GM23338 (cell line): ENCODE measurements around the gene TRAK1. TPM values are rescaled to one million over a fixed set of nuclear protein-coding genes. Genes with fewer than 3 reads are reported as not detected.
A peak's percentile ranks its signal among the peaks of the same experiment; 100 is the strongest.

ENCODE experiments used
- ATAC-seq: fragments of 200-7000 bp; cut with Tn5 transposase; 3 replicates; pipeline ENCODE4 v1.9.1; 2020
- DNase-seq: peaks from one replicate; pipeline ENCODE4 v3.0.0-alpha.2; 2015; ENCODE audit warnings: low spot score
- H2AFZ ChIP-seq: fragments of 200-600 bp; sonication (generic); 2 replicates; pipeline ENCODE4 v1.8.0; 2016; ENCODE audit warnings: antibody characterized with exemption, mild to moderate bottlenecking, moderate library complexity
- H3F3A ChIP-seq: fragments of 200-600 bp; sonication (generic); replicated peaks from 2 replicates; pipeline ENCODE4 v1.8.0; 2017; ENCODE audit warnings: antibody characterized with exemption, mixed run types, low read depth
- H3K27ac ChIP-seq: fragments of 200-600 bp; sonication (generic); 2 replicates; pipeline ENCODE4 v1.6.1; 2016; ENCODE audit warnings: low read depth
- H3K27me3 ChIP-seq: fragments of 200-600 bp; sonication (generic); 2 replicates; pipeline ENCODE4 v1.8.0; 2016; ENCODE audit warnings: mild to moderate bottlenecking, mixed run types, moderate library complexity; ENCODE audit not compliant: insufficient read depth
- H3K36me3 ChIP-seq: fragments of 200-600 bp; sonication (generic); 2 replicates; pipeline ENCODE4 v1.8.0; 2016; ENCODE audit warnings: mild to moderate bottlenecking; ENCODE audit not compliant: insufficient read depth
- H3K4me1 ChIP-seq: fragments of 200-600 bp; sonication (generic); 2 replicates; pipeline ENCODE4 v1.8.0; 2016; ENCODE audit warnings: mild to moderate bottlenecking, moderate library complexity; ENCODE audit not compliant: insufficient read depth
- H3K4me2 ChIP-seq: fragments of 200-600 bp; sonication (generic); 2 replicates; pipeline ENCODE4 v1.7.1; 2017; ENCODE audit warnings: mixed run types
- H3K4me3 ChIP-seq: fragments of 200-600 bp; sonication (generic); 2 replicates; pipeline ENCODE4 v1.6.1; 2016; ENCODE audit warnings: mixed run types
- H3K79me2 ChIP-seq: fragments of 200-600 bp; sonication (generic); replicated peaks from 2 replicates; pipeline ENCODE4 v1.8.0; 2017; ENCODE audit warnings: mild to moderate bottlenecking; ENCODE audit not compliant: insufficient read depth
- H3K9me2 ChIP-seq: fragments of 200-600 bp; sonication (generic); 2 replicates; pipeline ENCODE4 v1.8.0; 2017; ENCODE audit not compliant: insufficient read depth
- H4K20me1 ChIP-seq: fragments of 200-600 bp; sonication (generic); replicated peaks from 2 replicates; pipeline ENCODE4 v1.8.0; 2017; ENCODE audit warnings: mild to moderate bottlenecking; ENCODE audit not compliant: insufficient read depth
- H3K27ac Mint-ChIP-seq: 2 replicates; pipeline ENCODE4 v1.8.0; 2020; ENCODE audit warnings: inconsistent platforms, mild to moderate bottlenecking, moderate library complexity, mixed read lengths
- H3K27me3 Mint-ChIP-seq: 3 replicates; pipeline ENCODE4 v1.8.0; 2022; ENCODE audit warnings: low read depth, mild to moderate bottlenecking, moderate library complexity, mixed read lengths, inconsistent platforms; ENCODE audit not compliant: insufficient read depth, poor library complexity
- H3K36me3 Mint-ChIP-seq: 3 replicates; pipeline ENCODE4 v1.8.0; 2021; ENCODE audit warnings: low read depth, mild to moderate bottlenecking, inconsistent platforms, moderate library complexity, mixed read lengths
- H3K4me1 Mint-ChIP-seq: 3 replicates; pipeline ENCODE4 v1.8.0; 2020; ENCODE audit warnings: mild to moderate bottlenecking, inconsistent platforms, mixed read lengths
- H3K4me3 Mint-ChIP-seq: 3 replicates; pipeline ENCODE4 v1.8.0; 2021; ENCODE audit warnings: moderate library complexity, mild to moderate bottlenecking, inconsistent platforms, mixed read lengths
- H3K9me3 Mint-ChIP-seq: 3 replicates; pipeline ENCODE4 v1.8.0; 2020; ENCODE audit warnings: moderate library complexity, mild to moderate bottlenecking, inconsistent platforms, mixed read lengths
- CREB1 ChIP-seq: fragments of 250-450 bp; sonication (Bioruptor Pico); IDR thresholded peaks from 2 replicates; pipeline ENCODE4 v1.5.0; 2020; ENCODE audit warnings: low read depth, mild to moderate bottlenecking, moderate library complexity
- EZH2 ChIP-seq: fragments of 200-600 bp; sonication (generic); IDR thresholded peaks from one replicate; pipeline ENCODE4 v1.8.0; 2017; ENCODE audit warnings: antibody characterized with exemption, mild to moderate bottlenecking, low read depth; ENCODE audit not compliant: unreplicated experiment
- EZH2phosphoT487 ChIP-seq: fragments of 200-600 bp; sonication (generic); IDR thresholded peaks from one replicate; pipeline ENCODE4 v1.8.1; 2018; ENCODE audit warnings: antibody characterized with exemption; ENCODE audit not compliant: unreplicated experiment
- POLR2AphosphoS5 ChIP-seq: IDR thresholded peaks from 2 replicates; pipeline ENCODE4 v1.6.1; 2016; ENCODE audit warnings: antibody characterized with exemption, low read depth
- ZNF331 ChIP-seq: fragments of 250-450 bp; sonication (Bioruptor Pico); IDR thresholded peaks from 2 replicates; pipeline ENCODE4 v1.5.0; 2020; ENCODE audit warnings: low read depth, mild to moderate bottlenecking, moderate library complexity
- polyA plus RNA-seq: library from polyadenylated mRNA; unstranded; fragments of >200 nt; fragmentation: Nextera tagmentation; extraction: Ambion mirVana; gene quantifications from 2 replicates; pipeline ENCODE4 v1.2.1, GENCODE V29; 2016
- total RNA-seq: library from RNA; depleted of rRNA; stranded (reverse); fragments of >200 nt; shearing (Covaris generic); gene quantifications from 2 replicates; pipeline ENCODE4 v1.2.3, GENCODE V29; 2014
- TF ChIP-seq, protein P1 (sequence below): fragments of 250-450 bp; sonication (Bioruptor Pico); IDR thresholded peaks from 2 replicates; pipeline ENCODE4 v1.5.0; 2020; ENCODE audit warnings: mild to moderate bottlenecking, moderate library complexity
- TF ChIP-seq, protein P2 (sequence below), 2 experiments: fragments of 200-600 bp in 1 of 2; sonication (generic) in 1 of 2; conservative IDR thresholded peaks; 2 replicates each; pipeline versions ENCODE4 v1.5.1 to v1.6.1; 2016 to 2017; ENCODE audit warnings: antibody characterized with exemption in 2 of 2, low read depth in 2 of 2, mild to moderate bottlenecking in 2 of 2, moderate library complexity in 1 of 2

The TRAK1 gene
- total and polyA plus RNA-seq, 2 experiments from 2014 or later: 13.4 to 47.4 TPM

DNA sequence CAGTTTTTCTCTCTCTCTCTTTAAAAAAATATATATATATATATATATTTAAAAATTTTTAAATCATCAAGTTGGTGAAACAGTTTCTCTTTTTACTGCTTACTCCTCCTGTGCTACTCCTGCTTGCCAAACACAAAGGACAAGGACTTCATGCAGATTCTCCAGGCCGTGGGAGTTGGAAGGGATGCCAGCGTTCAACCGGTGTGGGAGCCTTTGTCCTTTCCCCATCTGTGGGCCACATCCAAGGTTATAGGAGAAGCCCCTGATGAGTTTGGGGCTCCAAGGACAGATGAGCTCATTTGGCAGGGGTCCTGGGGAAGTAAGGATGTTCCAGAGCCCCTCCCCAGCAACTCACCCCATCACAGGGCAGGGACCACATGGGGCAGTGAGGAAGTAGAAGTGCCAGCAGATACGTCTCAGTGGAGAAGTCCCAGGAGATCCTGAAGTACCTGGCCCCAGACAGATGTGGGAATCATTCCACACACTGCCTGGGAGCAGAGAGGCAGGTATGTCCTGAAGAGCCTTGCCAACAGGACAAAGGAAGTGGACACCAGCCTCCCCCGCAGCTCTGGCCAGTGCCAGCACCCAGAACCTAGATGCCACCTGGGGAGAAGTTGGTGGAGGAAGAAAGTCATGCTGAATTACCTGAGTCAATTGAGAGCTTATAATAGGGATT is 138.2 kb downstream of the TRAK1 start (continued):
- TF ChIP-seq, protein P1, sequence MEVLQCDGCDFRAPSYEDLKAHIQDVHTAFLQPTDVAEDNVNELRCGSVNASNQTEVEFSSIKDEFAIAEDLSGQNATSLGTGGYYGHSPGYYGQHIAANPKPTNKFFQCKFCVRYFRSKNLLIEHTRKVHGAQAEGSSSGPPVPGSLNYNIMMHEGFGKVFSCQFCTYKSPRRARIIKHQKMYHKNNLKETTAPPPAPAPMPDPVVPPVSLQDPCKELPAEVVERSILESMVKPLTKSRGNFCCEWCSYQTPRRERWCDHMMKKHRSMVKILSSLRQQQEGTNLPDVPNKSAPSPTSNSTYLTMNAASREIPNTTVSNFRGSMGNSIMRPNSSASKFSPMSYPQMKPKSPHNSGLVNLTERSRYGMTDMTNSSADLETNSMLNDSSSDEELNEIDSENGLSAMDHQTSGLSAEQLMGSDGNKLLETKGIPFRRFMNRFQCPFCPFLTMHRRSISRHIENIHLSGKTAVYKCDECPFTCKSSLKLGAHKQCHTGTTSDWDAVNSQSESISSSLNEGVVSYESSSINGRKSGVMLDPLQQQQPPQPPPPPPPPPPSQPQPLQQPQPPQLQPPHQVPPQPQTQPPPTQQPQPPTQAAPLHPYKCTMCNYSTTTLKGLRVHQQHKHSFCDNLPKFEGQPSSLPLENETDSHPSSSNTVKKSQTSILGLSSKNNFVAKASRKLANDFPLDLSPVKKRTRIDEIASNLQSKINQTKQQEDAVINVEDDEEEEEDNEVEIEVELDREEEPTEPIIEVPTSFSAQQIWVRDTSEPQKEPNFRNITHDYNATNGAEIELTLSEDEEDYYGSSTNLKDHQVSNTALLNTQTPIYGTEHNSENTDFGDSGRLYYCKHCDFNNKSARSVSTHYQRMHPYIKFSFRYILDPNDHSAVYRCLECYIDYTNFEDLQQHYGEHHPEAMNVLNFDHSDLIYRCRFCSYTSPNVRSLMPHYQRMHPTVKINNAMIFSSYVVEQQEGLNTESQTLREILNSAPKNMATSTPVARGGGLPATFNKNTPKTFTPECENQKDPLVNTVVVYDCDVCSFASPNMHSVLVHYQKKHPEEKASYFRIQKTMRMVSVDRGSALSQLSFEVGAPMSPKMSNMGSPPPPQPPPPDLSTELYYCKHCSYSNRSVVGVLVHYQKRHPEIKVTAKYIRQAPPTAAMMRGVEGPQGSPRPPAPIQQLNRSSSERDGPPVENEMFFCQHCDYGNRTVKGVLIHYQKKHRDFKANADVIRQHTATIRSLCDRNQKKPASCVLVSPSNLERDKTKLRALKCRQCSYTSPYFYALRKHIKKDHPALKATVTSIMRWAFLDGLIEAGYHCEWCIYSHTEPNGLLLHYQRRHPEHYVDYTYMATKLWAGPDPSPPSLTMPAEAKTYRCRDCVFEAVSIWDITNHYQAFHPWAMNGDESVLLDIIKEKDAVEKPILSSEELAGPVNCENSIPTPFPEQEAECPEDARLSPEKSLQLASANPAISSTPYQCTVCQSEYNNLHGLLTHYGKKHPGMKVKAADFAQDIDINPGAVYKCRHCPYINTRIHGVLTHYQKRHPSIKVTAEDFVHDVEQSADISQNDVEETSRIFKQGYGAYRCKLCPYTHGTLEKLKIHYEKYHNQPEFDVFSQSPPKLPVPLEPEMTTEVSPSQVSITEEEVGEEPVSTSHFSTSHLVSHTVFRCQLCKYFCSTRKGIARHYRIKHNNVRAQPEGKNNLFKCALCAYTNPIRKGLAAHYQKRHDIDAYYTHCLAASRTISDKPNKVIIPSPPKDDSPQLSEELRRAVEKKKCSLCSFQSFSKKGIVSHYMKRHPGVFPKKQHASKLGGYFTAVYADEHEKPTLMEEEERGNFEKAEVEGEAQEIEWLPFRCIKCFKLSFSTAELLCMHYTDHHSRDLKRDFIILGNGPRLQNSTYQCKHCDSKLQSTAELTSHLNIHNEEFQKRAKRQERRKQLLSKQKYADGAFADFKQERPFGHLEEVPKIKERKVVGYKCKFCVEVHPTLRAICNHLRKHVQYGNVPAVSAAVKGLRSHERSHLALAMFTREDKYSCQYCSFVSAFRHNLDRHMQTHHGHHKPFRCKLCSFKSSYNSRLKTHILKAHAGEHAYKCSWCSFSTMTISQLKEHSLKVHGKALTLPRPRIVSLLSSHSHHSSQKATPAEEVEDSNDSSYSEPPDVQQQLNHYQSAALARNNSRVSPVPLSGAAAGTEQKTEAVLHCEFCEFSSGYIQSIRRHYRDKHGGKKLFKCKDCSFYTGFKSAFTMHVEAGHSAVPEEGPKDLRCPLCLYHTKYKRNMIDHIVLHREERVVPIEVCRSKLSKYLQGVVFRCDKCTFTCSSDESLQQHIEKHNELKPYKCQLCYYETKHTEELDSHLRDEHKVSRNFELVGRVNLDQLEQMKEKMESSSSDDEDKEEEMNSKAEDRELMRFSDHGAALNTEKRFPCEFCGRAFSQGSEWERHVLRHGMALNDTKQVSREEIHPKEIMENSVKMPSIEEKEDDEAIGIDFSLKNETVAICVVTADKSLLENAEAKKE (CRISPR knock-in tag): no peak
- TF ChIP-seq POLR2AphosphoS5: no peak
- no peak for TF ChIP-seq CREB1 (CRISPR knock-in tag)
- TF ChIP-seq ZNF331 (CRISPR knock-in tag): no peak
- TF ChIP-seq EZH2phosphoT487: no peak

DNA sequence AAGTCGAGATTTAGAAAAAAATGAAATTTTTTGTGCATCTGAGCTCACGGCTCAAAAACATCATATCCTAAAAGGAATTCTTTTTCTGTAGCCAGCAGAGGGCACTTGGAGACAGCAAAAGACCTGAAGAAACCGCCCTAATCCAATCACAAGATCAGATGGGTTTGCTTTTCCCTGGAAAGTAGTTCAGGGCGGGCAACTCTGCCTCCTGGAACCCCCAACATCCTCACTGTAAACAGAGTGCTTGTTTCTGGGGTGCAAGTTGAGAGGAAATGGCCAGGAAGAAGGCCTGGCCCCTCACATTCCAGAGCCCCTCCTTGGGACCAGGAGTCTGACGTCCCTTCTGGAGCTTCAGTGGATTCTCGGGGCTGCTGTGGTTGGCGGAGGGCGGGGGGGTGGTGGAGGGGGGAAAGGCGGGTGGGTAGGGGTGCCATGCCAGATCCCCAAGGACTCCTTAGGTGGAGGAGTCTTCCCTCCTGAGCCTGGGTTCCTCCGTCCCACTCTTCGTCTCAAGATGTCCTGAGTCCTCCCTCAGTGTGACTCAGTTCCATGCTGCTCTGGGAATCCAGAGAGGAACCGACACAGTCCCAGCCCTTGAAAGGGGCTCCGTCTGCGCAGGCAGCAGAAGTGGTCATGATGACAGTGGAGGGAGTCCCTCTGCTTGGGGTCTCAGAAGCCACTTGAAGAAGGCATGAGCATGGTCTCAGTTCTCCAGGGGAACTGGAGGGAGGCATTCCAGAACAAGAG is 139.0 kb downstream of the TRAK1 start:
- Histone ChIP-seq H3K4me3 (no peak overlapping the region), H2AFZ (peak overlapping the region; percentile 80; the same call in 1 of the 2 replicates), H3F3A (no peaks in the 10 kb centered on the region), H4K20me1 (no peaks in the 10 kb centered on the region), H3K9me2 (0 out of 2 replicates have a peak, but pooled peaks cover 4% of the 10 kb centered on the region), H3K36me3 (no peaks in the 10 kb centered on the region), H3K79me2 (no peaks in the 10 kb centered on the region), H3K4me1 (no peaks in the 10 kb centered on the region; the same call in 1 of the 2 replicates), H3K27ac (no peak overlapping the region), H3K27me3 (no peaks in the 10 kb centered on the region), H3K4me2 (no peak overlapping the region)
- peaks cover 3% of the 10 kb centered on the region; the same call in 1 of the 3 replicates for H3K36me3 Mint-ChIP-seq
- 0 out of 3 replicates have a peak, but pooled peaks cover 3% of the 10 kb centered on the region for H3K4me1 Mint-ChIP-seq
- no peak for TF ChIP-seq EZH2
- TF ChIP-seq, protein P2, sequence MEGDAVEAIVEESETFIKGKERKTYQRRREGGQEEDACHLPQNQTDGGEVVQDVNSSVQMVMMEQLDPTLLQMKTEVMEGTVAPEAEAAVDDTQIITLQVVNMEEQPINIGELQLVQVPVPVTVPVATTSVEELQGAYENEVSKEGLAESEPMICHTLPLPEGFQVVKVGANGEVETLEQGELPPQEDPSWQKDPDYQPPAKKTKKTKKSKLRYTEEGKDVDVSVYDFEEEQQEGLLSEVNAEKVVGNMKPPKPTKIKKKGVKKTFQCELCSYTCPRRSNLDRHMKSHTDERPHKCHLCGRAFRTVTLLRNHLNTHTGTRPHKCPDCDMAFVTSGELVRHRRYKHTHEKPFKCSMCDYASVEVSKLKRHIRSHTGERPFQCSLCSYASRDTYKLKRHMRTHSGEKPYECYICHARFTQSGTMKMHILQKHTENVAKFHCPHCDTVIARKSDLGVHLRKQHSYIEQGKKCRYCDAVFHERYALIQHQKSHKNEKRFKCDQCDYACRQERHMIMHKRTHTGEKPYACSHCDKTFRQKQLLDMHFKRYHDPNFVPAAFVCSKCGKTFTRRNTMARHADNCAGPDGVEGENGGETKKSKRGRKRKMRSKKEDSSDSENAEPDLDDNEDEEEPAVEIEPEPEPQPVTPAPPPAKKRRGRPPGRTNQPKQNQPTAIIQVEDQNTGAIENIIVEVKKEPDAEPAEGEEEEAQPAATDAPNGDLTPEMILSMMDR (conservative IDR thresholded peaks at IDR 0.05; ENCODE audit: low read depth in 2 of 2): peak; percentile 75 to 78
- DNase-seq: peak; percentile 86
- no peak overlapping the region for H3K27ac Mint-ChIP-seq
- peak; percentile 78 for ATAC-seq
- H3K4me3 Mint-ChIP-seq: no peak overlapping the region
- H3K9me3 Mint-ChIP-seq: no peaks in the 10 kb centered on the region; the same call in 2 of the 3 replicates
- peaks cover 6% of the 10 kb centered on the region for H3K27me3 Mint-ChIP-seq
